Astrocyte of the cerebellum (primary cell): ENCODE measurements around the gene FRMD4A.

Source experiments
- DNase-seq: peaks from one replicate; pipeline ENCODE4 v3.0.0-alpha.2; 2011; ENCODE audit warnings: low read depth
- H3K4me3 ChIP-seq: 2 replicates; pipeline ENCODE4 v1.5.1; 2011; ENCODE audit warnings: mild to moderate bottlenecking, low read depth, low read length, moderate library complexity
- in situ Hi-C: cut with HindIII; loops from 2 replicates; pipeline ENCODE4 v1.10.0; 2017; ENCODE audit warnings: low sequenced_read_pairs
- TF ChIP-seq, protein P1 (sequence below): IDR thresholded peaks from 2 replicates; pipeline ENCODE4 v1.5.1; 2012; ENCODE audit warnings: low read length, low read depth, moderate library complexity, mild to moderate bottlenecking; ENCODE audit errors: missing control alignments

The FRMD4A gene

DNA sequence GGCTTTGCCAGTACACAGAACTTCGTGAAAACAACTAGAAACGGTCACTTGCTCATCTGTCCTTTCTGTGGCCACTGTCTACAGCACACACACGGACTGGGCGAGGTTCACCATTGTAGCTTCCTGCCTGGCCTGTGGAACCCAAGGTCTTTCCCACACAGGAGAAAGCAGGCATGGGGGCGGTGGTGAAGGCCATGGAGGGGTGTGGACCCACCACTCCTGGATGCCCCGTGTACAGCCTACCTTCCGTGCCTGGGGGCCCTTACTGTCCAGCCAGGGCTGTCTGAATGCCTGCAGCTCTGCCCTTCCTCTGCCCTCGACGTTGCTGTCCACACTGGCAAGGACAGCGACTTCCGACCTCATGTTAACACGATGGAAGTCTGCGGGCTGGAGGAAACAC is 635.1 kb downstream of the FRMD4A start:
- in situ Hi-C loops, result no loop called here
- no peak overlapping the region for H3K4me3 ChIP-seq
- no peak for DNase-seq
- TF ChIP-seq, protein P1, sequence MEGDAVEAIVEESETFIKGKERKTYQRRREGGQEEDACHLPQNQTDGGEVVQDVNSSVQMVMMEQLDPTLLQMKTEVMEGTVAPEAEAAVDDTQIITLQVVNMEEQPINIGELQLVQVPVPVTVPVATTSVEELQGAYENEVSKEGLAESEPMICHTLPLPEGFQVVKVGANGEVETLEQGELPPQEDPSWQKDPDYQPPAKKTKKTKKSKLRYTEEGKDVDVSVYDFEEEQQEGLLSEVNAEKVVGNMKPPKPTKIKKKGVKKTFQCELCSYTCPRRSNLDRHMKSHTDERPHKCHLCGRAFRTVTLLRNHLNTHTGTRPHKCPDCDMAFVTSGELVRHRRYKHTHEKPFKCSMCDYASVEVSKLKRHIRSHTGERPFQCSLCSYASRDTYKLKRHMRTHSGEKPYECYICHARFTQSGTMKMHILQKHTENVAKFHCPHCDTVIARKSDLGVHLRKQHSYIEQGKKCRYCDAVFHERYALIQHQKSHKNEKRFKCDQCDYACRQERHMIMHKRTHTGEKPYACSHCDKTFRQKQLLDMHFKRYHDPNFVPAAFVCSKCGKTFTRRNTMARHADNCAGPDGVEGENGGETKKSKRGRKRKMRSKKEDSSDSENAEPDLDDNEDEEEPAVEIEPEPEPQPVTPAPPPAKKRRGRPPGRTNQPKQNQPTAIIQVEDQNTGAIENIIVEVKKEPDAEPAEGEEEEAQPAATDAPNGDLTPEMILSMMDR, result no peak

DNA sequence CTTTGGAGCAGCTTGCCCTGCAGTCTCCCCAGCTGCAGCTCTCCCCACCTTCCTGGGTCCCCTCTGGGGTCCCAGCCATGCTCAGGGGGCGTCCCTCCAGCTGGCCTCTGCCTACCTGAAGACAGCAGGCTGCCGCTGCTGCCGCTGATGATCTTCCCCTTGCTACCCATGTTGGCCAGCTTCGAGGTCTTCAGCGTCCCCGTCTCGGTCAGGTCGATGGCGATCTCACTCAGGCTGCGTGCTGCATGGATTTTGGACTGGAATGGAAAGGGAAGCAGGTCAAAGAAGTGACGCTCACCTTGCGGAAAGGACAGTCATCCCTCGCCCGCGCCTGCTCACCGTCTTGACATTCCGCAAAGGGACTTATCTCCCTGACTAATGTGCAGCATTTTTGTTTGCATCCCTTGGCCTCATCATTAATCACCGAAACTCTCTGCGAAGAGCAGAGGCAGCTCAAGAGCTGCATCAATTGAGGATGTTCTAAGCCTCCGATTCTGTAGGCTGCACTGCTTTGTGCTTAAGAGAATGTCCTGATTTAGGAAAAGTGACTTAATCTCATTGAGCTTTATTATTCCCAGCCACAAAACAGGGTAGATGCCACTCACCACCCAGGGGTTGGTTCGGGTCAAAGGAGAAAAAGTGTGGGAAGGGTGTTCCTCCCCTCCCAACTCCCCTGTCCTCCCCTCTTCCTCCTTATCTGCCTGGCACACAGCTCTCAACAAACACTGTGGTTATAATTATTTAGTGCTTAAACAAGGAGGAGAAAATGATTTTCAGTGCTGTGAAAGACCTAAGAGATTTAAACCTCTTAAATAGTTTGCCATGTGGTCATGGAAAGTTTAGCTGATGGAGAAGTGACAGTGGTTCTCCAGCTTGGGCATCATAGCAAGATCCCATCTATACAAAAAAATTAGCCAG is 636.7 kb downstream of the FRMD4A start:
- TF ChIP-seq, protein P1, result no peak
- no peak overlapping the region for H3K4me3 ChIP-seq
- DNase-seq, result no peak
- in situ Hi-C loops, result no loop called here

- TF ChIP-seq, protein P1, result no peak
- in situ Hi-C loops, result no loop called here
- no peak overlapping the region for H3K4me3 ChIP-seq
- DNase-seq, result no peak
These were observed 640.4 kb downstream of the FRMD4A start for GRCh38 chr10:13690281-13690825.

DNA sequence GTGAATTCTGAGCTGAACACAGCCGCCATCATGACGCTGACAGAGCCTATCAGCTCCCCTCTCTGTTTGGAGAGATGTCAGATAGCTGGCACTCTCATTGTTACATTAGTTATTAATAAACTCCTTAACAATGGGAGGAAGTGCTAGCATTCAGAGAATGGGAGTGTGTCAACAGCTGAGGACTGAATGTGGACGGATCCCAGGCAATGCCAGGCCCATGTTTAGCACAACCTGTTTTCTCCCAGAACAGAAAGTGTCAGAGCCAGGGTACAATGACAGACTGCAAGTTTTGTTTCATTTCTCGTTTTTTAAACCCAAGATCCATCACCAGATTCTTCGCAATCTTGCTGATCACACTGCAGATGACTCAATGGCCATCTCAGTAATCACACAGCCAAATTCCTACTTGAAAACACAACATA is 644.4 kb downstream of the FRMD4A start:
- TF ChIP-seq, protein P1, result no peak
- H3K4me3 ChIP-seq, result no peak overlapping the region
- DNase-seq, result no peak
- in situ Hi-C loops, result no loop called here

DNA sequence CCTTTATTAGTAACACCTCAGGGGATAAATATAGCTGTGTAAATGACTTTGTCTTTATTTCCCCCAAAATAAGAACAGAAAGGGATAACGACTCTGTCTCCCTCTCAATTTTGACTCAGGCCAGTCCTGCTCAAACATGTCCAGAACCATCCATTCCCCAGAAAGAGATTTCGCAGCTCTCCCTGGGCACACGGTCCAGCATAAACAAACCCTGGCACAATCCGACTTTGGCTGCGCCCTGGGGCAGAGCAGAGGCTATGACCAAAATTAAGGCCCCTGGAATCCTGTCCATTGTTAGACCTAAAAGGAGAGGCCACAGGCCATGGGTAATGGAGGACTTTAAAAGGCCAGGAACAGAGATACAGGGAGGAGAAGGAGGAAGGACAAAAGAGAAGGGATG is 644.8 kb downstream of the FRMD4A start:
- TF ChIP-seq, protein P1, result no peak
- in situ Hi-C loops, result no loop called here
- DNase-seq, result no peak
- no peak overlapping the region for H3K4me3 ChIP-seq

- TF ChIP-seq, protein P1, result no peak
- no peak overlapping the region for H3K4me3 ChIP-seq
- no peak for DNase-seq
- in situ Hi-C loops, result no loop called here
These were observed 645.8 kb downstream of the FRMD4A start for GRCh38 chr10:13684806-13685482.
